ENCODE results near the gene REPS1. TPM values are rescaled to one million over a fixed set of nuclear protein-coding genes. Genes with fewer than 3 reads are reported as not detected.

REPS1 gene
- total RNA-seq, 1 donor from 2014 or later, result 50.4 TPM

DNA sequence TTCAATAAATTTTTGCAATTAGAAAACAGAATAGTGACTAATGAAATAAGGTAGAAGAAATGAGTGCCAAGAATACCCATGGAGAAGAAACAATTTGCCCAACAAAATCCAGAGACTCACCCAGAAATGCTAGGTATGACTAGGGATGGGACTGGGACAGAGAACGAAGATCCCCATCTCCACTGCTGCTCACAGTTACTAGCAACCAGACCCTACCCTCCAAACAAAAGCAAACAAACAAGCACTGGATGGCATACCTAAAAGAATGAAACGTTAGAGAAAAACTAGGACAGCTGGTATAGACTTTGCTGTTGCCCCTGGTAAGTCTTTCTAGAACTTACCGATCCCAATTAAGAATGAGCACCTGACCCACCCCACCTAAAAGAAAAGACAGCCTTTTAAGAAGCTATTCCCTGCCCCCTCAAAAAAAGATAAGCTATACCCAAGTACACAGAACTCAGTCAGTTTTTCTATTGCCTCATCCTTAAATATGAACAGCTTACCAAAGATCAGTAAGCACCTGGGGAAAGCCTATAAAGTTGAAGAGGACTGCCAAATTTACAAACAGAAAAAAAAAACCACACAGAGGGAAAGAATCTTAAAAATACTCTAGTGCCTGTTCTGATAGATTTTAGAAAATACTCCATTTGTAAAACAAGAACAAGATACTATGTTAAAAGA, 31.7 kb downstream of the REPS1 start:
- Mint-ChIP-seq H3K27me3 (ENCODE audit: unreplicated experiment) (no peaks in the 10 kb centered on the region), H3K36me3 (ENCODE audit: low read depth, unreplicated experiment) (no peaks in the 10 kb centered on the region), H3K4me3 (ENCODE audit: unreplicated experiment) (no peak overlapping the region), H3K9me3 (ENCODE audit: unreplicated experiment) (no peaks in the 10 kb centered on the region), H3K27ac (ENCODE audit: unreplicated experiment) (peak overlapping the region; percentile 68), H3K4me1 (ENCODE audit: unreplicated experiment) (peaks cover 39% of the 10 kb centered on the region)
- no peak for DNase-seq (ENCODE audit: low spot score)
- TF ChIP-seq, protein P1, sequence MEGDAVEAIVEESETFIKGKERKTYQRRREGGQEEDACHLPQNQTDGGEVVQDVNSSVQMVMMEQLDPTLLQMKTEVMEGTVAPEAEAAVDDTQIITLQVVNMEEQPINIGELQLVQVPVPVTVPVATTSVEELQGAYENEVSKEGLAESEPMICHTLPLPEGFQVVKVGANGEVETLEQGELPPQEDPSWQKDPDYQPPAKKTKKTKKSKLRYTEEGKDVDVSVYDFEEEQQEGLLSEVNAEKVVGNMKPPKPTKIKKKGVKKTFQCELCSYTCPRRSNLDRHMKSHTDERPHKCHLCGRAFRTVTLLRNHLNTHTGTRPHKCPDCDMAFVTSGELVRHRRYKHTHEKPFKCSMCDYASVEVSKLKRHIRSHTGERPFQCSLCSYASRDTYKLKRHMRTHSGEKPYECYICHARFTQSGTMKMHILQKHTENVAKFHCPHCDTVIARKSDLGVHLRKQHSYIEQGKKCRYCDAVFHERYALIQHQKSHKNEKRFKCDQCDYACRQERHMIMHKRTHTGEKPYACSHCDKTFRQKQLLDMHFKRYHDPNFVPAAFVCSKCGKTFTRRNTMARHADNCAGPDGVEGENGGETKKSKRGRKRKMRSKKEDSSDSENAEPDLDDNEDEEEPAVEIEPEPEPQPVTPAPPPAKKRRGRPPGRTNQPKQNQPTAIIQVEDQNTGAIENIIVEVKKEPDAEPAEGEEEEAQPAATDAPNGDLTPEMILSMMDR (IDR thresholded peaks at IDR 0.05; ENCODE audit: unreplicated experiment), result no peak

DNA sequence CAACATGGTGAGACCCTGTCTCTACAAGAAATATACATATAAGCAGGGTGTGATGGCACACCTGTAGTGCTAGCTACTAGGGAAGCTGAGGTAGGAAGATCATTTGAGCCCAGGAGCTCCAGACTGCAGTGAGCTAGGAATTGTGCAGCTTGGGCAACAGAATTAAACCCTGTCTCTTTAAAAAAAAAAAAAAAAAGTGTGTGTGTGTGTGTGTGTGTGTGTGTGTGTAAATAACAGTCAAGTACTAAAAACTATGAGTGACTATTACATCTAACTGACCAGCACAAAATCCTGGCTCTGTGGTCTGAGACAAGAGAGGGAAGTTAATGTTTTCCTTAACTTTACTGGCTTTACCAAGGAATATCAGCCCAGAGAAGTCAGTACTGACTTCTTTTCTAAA, 32.8 kb downstream of the REPS1 start:
- DNase-seq (ENCODE audit: low spot score), result no peak
- TF ChIP-seq, protein P1 (IDR thresholded peaks at IDR 0.05; ENCODE audit: unreplicated experiment), result no peak
- Mint-ChIP-seq H3K4me3 (ENCODE audit: unreplicated experiment) (no peak overlapping the region), H3K36me3 (ENCODE audit: low read depth, unreplicated experiment) (no peaks in the 10 kb centered on the region), H3K9me3 (ENCODE audit: unreplicated experiment) (no peaks in the 10 kb centered on the region), H3K4me1 (ENCODE audit: unreplicated experiment) (peaks cover 39% of the 10 kb centered on the region), H3K27me3 (ENCODE audit: unreplicated experiment) (no peaks in the 10 kb centered on the region), H3K27ac (ENCODE audit: unreplicated experiment) (no peak overlapping the region)

DNA sequence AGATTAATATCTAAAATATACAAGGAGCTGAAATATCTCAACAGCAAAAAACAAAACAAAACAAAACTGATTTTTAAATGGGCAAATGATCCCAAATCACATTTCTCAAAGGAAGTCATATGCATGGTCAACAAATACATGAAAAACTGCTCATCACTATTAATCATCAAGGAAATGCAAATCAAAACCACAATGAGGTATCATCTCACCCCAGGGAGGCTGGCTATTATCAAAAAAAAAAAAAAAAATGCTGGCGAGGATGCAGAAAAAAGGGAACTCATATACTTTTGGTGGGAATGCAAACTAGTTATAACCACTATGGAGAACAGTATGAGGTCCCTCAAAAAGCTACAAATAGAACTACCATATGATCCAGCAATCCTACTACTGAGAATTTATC, 34.6 kb downstream of the REPS1 start:
- Mint-ChIP-seq H3K27me3 (ENCODE audit: unreplicated experiment) (no peaks in the 10 kb centered on the region), H3K36me3 (ENCODE audit: low read depth, unreplicated experiment) (no peaks in the 10 kb centered on the region), H3K4me3 (ENCODE audit: unreplicated experiment) (no peak overlapping the region), H3K4me1 (ENCODE audit: unreplicated experiment) (peaks cover 42% of the 10 kb centered on the region), H3K9me3 (ENCODE audit: unreplicated experiment) (no peaks in the 10 kb centered on the region), H3K27ac (ENCODE audit: unreplicated experiment) (no peak overlapping the region)
- TF ChIP-seq, protein P1 (IDR thresholded peaks at IDR 0.05; ENCODE audit: unreplicated experiment), result no peak
- no peak for DNase-seq (ENCODE audit: low spot score)

DNA sequence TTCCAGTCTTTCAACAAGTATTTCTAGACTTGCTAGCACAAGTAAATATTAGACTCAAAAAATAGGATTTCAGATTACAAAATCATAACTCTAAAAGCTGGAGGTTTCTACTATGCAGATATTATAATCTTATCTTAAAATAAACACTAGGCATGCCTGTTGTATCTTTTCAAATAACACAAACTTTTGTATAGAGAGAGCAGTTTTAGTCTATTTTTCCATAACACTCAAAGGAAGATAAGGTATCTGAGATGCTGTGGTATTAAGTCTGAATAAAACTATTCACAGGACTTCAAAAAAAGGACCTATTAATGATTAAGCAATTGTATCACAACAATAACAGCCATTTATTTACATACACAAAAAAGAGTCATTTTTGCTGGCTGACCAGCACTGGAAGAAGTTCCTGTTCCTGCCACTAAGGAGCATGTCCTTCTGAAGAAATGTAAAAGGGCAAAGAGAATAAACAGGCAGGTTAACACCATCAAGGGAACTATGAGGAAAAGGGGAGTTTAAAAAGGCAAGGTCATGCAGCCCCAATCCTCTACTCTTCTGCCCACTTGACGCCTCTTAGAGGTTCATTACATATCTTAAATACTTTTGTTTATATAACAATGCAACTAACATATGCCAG, 39.4 kb downstream of the REPS1 start:
- TF ChIP-seq, protein P1 (IDR thresholded peaks at IDR 0.05; ENCODE audit: unreplicated experiment), result no peak
- no peak for DNase-seq (ENCODE audit: low spot score)
- H3K4me1 Mint-ChIP-seq (ENCODE audit: unreplicated experiment), result peaks cover 23% of the 10 kb centered on the region
- H3K36me3 Mint-ChIP-seq (ENCODE audit: low read depth, unreplicated experiment), result no peaks in the 10 kb centered on the region
- H3K4me3 Mint-ChIP-seq (ENCODE audit: unreplicated experiment), result no peak overlapping the region
- peak overlapping the region; percentile 45 for H3K27ac Mint-ChIP-seq (ENCODE audit: unreplicated experiment)
- no peaks in the 10 kb centered on the region for H3K9me3 Mint-ChIP-seq (ENCODE audit: unreplicated experiment)
- H3K27me3 Mint-ChIP-seq (ENCODE audit: unreplicated experiment), result no peaks in the 10 kb centered on the region

DNA sequence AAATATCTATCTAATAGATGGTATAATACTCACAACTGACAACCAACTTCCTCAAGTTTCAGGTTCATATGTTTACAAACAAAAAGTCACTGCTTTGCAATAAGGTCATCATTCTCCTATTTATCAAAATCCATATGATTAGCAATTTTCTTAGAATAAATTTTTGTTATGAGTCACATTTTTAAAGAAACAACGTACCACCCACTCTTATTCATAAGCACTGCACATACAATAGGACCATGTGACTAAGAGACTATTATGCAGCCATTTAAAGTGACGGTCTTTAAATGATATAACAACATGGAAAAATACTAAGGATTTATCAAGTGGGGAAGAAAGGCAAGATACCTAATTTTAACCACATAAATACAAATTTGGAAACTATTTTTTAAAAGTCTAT, 40.0 kb downstream of the REPS1 start:
- TF ChIP-seq, protein P1 (IDR thresholded peaks at IDR 0.05; ENCODE audit: unreplicated experiment), result no peak
- peaks cover 23% of the 10 kb centered on the region for H3K4me1 Mint-ChIP-seq (ENCODE audit: unreplicated experiment)

More for the DNA sequence above, 40.0 kb downstream of the REPS1 start:
- no peaks in the 10 kb centered on the region for H3K27me3 Mint-ChIP-seq (ENCODE audit: unreplicated experiment)
- H3K27ac Mint-ChIP-seq (ENCODE audit: unreplicated experiment), result no peak overlapping the region
- no peak overlapping the region for H3K4me3 Mint-ChIP-seq (ENCODE audit: unreplicated experiment)
- peaks cover 4% of the 10 kb centered on the region for H3K36me3 Mint-ChIP-seq (ENCODE audit: low read depth, unreplicated experiment)
- H3K9me3 Mint-ChIP-seq (ENCODE audit: unreplicated experiment), result no peaks in the 10 kb centered on the region
- no peak for DNase-seq (ENCODE audit: low spot score)

Data from endothelial cell (in vitro differentiated cells).